M059J (cell line): ENCODE data around the gene FBXO24. TPM values are rescaled to one million over a fixed set of nuclear protein-coding genes. Genes with fewer than 3 reads are reported as not detected.

ENCODE experiments used
- total RNA-seq: library from RNA; depleted of rRNA; stranded (reverse); fragments of >200 nt; shearing (Covaris generic); gene quantifications from 2 replicates; pipeline ENCODE4 v1.2.3, GENCODE V29; 2014; rRNA removed

FBXO24 gene
- total RNA-seq, 1 experiment from 2014 or later = 0.44 TPM

Other genes with a start within 250 kb of the FBXO24 start
- 7.0 and 8.0 TPM in 2 replicates for gene PILRB, start 228.2 kb upstream of the FBXO24 start, total RNA-seq
- 0.54 TPM in 1 of 2 replicates, not detected in the other for gene PILRA, start 212.8 kb upstream of the FBXO24 start, total RNA-seq
- gene ZCWPW1, start 157.6 kb upstream of the FBXO24 start, total RNA-seq = 5.2 and 7.8 TPM in 2 replicates
- gene MEPCE, start 156.5 kb upstream of the FBXO24 start, total RNA-seq = 32.7 and 48.2 TPM in 2 replicates
- gene PPP1R35, start 149.8 kb upstream of the FBXO24 start, total RNA-seq = 17.7 and 23.7 TPM in 2 replicates
- gene SPACDR, start 122.1 kb upstream of the FBXO24 start, total RNA-seq = 2.4 TPM in 1 of 2 replicates, not detected in the other
- 28.1 and 43.6 TPM in 2 replicates for gene TSC22D4, start 107.1 kb upstream of the FBXO24 start, total RNA-seq
- 0.02 TPM in 1 of 2 replicates, not detected in the other for gene NYAP1, start 102.4 kb upstream of the FBXO24 start, total RNA-seq
- gene AGFG2, start 47.1 kb upstream of the FBXO24 start, total RNA-seq = 10.9 and 24.0 TPM in 2 replicates
- gene SAP25, start 12.4 kb upstream of the FBXO24 start, total RNA-seq = not detected in 2 replicates
- gene LRCH4, start 199 bp upstream of the FBXO24 start, total RNA-seq = 12.2 and 16.0 TPM in 2 replicates
- gene PCOLCE, start 16.0 kb downstream of the FBXO24 start, total RNA-seq = 7.8 and 10.3 TPM in 2 replicates
- 15.6 and 22.0 TPM in 2 replicates for gene MOSPD3, start 26.2 kb downstream of the FBXO24 start, total RNA-seq
- 1.6 and 1.8 TPM in 2 replicates for gene TFR2, start 55.2 kb downstream of the FBXO24 start, total RNA-seq
- gene ACTL6B, start 70.1 kb downstream of the FBXO24 start, total RNA-seq = not detected in 2 replicates
- gene GNB2, start 87.4 kb downstream of the FBXO24 start, total RNA-seq = 88.6 and 151 TPM in 2 replicates
- gene GIGYF1, start 107.9 kb downstream of the FBXO24 start, total RNA-seq = 4.0 and 12.2 TPM in 2 replicates
- gene POP7, start 119.8 kb downstream of the FBXO24 start, total RNA-seq = 55.9 and 69.5 TPM in 2 replicates
- not detected in 2 replicates for gene EPO, start 134.1 kb downstream of the FBXO24 start, total RNA-seq
- not detected in 2 replicates for gene ZAN, start 147.3 kb downstream of the FBXO24 start, total RNA-seq
- 26.3 and 36.8 TPM in 2 replicates for gene EPHB4, start 241.2 kb downstream of the FBXO24 start, total RNA-seq